Ascending aorta (tissue), 2 donors: ENCODE data around the gene LRRN3. TPM values are rescaled to one million over a fixed set of nuclear protein-coding genes. Genes with fewer than 3 reads are reported as not detected.

Source experiments
- DNase-seq, 2 donors: peaks; one replicate each; pipeline ENCODE4 v3.0.0-alpha.2; 2019; ENCODE audit warnings: low spot score in 2 of 2
- H3K27ac ChIP-seq, 2 donors: fragments of 200-600 bp; sonication (generic); one replicate each; pipeline ENCODE4 v1.5.1; 2016 to 2017; ENCODE audit warnings: mild to moderate bottlenecking in 1 of 2
- H3K27me3 ChIP-seq: fragments of 200-600 bp; sonication (generic); one replicate; pipeline ENCODE4 v1.5.1; 2017
- H3K36me3 ChIP-seq, 2 donors: fragments of 200-600 bp; sonication (generic); one replicate each; pipeline ENCODE4 v1.5.1; 2016
- H3K4me1 ChIP-seq, 2 donors: fragments of 200-600 bp; sonication (generic); one replicate each; pipeline ENCODE4 v1.5.1; 2016 to 2017; ENCODE audit warnings: mild to moderate bottlenecking in 1 of 2
- H3K4me3 ChIP-seq, 2 donors: fragments of 200-600 bp; sonication (generic); one replicate each; pipeline ENCODE4 v1.5.1; 2016 to 2017; ENCODE audit warnings: mild to moderate bottlenecking in 1 of 2
- H3K9me3 ChIP-seq, 2 donors: fragments of 200-600 bp; sonication (generic); one replicate each; pipeline ENCODE4 v1.5.1; 2016
- intact Hi-C: fragments of 100-400 bp; cut with DNase I; formaldehyde crosslinking; loops from one replicate; pipeline ENCODE4 v1.15.1; 2023
- total RNA-seq: library from RNA; depleted of rRNA; stranded (reverse); fragments of >200 nt; gene quantifications from one replicate; pipeline ENCODE4 v1.1.0, GENCODE V29; 2016
- TF ChIP-seq, protein P1 (sequence below), 3 experiments: fragments of 200-600 bp in 2 of 3; fragments of 450-650 bp in 1 of 3; sonication (generic) in 2 of 3; IDR thresholded peaks; one replicate each; pipeline ENCODE4 v1.5.1; 2016 to 2019; ENCODE audit warnings: antibody characterized with exemption in 3 of 3, mild to moderate bottlenecking in 1 of 3, moderate library complexity in 1 of 3

The LRRN3 gene
- total RNA-seq, 1 donor from 2014 or later = 1.7 TPM

DNA sequence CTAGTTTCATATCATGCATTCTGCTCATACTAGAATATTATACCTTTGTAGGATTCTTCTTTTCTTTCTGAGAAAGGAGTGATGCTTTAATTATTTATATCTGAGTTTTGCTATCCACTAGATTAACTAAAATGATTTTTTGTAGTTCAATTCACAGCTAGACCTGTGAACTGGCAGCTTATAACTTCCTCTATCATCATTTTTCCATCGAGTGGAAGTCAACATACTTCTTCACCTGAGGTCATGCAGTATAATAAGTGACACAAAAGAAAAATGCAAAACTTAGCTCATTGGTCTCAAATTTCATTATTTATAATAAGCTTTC is 8.0 kb downstream of the LRRN3 start:
- Histone ChIP-seq H3K27ac (no peak overlapping the region), H3K4me3 (no peak overlapping the region), H3K4me1 (no peaks in the 10 kb centered on the region), H3K27me3 (no peaks in the 10 kb centered on the region), H3K36me3 (no peaks in the 10 kb centered on the region), H3K9me3 (no peaks in the 10 kb centered on the region)
- intact Hi-C loops = no loop called here
- TF ChIP-seq, protein P1, sequence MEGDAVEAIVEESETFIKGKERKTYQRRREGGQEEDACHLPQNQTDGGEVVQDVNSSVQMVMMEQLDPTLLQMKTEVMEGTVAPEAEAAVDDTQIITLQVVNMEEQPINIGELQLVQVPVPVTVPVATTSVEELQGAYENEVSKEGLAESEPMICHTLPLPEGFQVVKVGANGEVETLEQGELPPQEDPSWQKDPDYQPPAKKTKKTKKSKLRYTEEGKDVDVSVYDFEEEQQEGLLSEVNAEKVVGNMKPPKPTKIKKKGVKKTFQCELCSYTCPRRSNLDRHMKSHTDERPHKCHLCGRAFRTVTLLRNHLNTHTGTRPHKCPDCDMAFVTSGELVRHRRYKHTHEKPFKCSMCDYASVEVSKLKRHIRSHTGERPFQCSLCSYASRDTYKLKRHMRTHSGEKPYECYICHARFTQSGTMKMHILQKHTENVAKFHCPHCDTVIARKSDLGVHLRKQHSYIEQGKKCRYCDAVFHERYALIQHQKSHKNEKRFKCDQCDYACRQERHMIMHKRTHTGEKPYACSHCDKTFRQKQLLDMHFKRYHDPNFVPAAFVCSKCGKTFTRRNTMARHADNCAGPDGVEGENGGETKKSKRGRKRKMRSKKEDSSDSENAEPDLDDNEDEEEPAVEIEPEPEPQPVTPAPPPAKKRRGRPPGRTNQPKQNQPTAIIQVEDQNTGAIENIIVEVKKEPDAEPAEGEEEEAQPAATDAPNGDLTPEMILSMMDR (IDR thresholded peaks at IDR 0.05) = no peak
- DNase-seq = no peak

DNA sequence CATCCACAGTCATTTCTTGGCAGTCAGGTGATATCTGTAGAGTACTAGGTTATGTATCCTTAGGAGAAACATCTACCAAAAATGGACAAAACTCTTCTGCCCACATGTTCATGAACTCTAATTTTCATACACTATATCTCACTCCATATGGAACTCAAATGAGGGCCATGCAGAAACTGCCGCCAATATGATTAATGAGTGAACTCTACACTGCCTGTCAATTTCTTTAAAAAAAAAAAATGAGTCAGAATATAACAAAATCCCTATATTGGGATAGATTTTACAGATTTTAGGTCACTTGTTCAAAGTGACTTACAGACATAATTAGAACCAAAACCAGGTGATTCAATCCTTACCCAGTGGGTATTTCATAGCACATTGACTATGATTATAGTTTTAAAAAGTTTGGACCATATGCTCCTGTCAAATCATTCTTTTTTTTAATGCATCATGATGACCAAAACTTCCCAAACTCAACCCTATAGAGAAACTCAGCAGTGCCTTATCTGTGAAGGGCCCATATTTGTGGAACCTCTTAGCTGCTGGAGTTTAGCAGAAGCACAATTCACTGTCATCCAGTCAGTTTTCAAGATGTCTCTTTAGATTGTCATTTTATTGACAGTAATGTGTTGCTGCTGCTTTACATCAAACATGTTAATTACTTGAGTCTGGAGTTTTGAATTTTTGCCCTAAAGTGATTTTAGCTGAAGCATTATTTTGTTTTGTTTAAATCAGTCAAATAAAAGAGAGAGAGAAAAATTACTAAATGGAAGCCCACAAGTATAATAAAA is 11.1 kb downstream of the LRRN3 start:
- H3K4me3 ChIP-seq = no peak overlapping the region
- H3K36me3 ChIP-seq = no peaks in the 10 kb centered on the region
- TF ChIP-seq, protein P1 (IDR thresholded peaks at IDR 0.05) = no peak
- H3K9me3 ChIP-seq = no peaks in the 10 kb centered on the region
- H3K27me3 ChIP-seq = no peaks in the 10 kb centered on the region
- intact Hi-C loops = no loop called here
- DNase-seq = no peak
- H3K27ac ChIP-seq = no peak overlapping the region
- H3K4me1 ChIP-seq = no peaks in the 10 kb centered on the region

DNA sequence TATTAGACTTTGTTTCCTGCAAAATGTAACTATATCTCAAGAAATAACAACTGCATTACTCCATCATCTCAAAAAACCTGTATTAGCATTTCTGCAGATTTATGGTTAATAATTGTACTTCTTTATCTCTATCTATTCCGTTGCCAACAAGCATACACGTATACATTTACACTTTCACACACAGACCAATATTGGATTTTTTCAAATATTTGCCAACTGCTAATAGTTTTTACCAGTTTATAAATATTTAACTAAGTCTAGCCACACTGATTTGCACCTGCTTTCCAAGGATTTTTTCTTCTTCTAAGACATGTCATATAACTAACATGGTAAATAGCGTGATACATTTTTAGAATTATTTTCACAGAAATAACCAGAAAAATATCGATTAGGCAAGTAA is 12.2 kb downstream of the LRRN3 start:
- intact Hi-C loops = no loop called here

DNA sequence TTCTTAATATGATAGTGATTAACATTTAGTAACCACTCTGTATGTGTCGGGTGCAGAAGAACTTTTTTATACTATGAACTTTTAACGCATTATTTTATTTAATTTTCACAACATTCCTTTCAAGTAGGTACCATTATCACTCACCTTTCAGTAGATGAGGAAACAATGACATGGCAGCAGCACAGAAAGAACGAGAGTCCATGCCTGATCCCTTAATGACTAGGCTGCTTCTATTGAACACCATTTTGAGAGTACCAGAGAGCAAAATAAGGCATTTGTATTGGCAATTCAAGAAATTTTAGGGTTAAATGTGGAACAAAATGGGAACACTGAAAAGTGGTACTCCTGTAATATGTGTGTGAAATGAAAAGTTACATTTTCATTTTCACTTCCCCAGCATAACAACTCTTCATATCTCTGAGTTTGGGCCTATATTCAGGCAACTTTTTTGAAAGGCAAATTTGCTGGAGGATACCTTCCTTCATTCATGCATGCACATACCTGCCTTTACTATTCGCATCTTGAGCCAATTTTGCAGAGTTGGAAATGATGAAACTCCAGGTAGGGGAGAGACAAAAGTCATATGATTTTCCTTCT is 12.8 kb downstream of the LRRN3 start:
- no peak overlapping the region for H3K4me3 ChIP-seq
- TF ChIP-seq, protein P1 (IDR thresholded peaks at IDR 0.05) = no peak
- H3K27ac ChIP-seq = no peak overlapping the region
- no peaks in the 10 kb centered on the region for H3K9me3 ChIP-seq
- no peak for DNase-seq
- H3K27me3 ChIP-seq = no peaks in the 10 kb centered on the region
- H3K4me1 ChIP-seq = peaks cover 0 to 9% of the 10 kb centered on the region in 2 donors
- intact Hi-C loops = no loop called here
- H3K36me3 ChIP-seq = no peaks in the 10 kb centered on the region

More for the DNA sequence above, 12.2 kb downstream of the LRRN3 start:
- no peak overlapping the region for H3K27ac ChIP-seq
- H3K27me3 ChIP-seq = no peaks in the 10 kb centered on the region
- H3K9me3 ChIP-seq = no peaks in the 10 kb centered on the region
- peaks cover 0 to 6% of the 10 kb centered on the region in 2 donors for H3K4me1 ChIP-seq
- DNase-seq = no peak
- no peak overlapping the region for H3K4me3 ChIP-seq
- TF ChIP-seq, protein P1 (IDR thresholded peaks at IDR 0.05) = no peak
- no peaks in the 10 kb centered on the region for H3K36me3 ChIP-seq

DNA sequence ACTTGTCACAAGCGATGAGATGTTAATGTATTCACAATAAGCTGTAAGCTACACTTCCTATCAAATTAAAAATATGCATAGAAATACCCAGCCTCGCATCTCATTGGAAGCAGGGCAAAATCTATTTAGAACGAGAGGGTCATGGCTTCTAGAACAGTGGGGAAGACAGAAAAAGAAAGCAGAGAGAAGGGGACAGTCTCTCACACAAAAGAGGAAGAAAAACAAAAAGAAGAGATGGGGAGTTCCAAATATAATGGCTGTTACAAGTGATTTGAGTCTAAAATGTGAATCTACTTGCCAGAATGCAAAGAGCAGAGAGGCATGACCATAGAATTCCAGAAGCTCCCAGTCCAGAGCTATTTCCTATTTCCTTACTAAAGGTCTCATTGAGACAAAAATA is 13.8 kb downstream of the LRRN3 start:
- H3K27me3 ChIP-seq = no peaks in the 10 kb centered on the region
- no peaks in the 10 kb centered on the region for H3K36me3 ChIP-seq
- DNase-seq = no peak
- H3K4me1 ChIP-seq = peaks cover 0 to 9% of the 10 kb centered on the region in 2 donors
- intact Hi-C loops = no loop called here
- no peaks in the 10 kb centered on the region for H3K9me3 ChIP-seq
- TF ChIP-seq, protein P1 (IDR thresholded peaks at IDR 0.05) = no peak
- H3K27ac ChIP-seq = no peak overlapping the region
- H3K4me3 ChIP-seq = no peak overlapping the region
